BJ (cell line): Measurements from ENCODE around the gene RPS6KC1. TPM values are rescaled to one million over a fixed set of nuclear protein-coding genes. Genes with fewer than 3 reads are reported as not detected.

ENCODE experiments used
- CTCF ChIA-PET: fragments of 350-600 bp; formaldehyde crosslinking; extraction: SDS; loops from one replicate; lab custom pipeline; 2021; ENCODE audit warnings: antibody characterized with exemption, inconsistent platforms; lab: Yijun Ruan, JAX
- POLR2A ChIA-PET: fragments of 300-600 bp; sonication (Branson Sonifier 250); formaldehyde crosslinking; extraction: SDS; loops from one replicate; lab custom pipeline; 2021; ENCODE audit warnings: antibody characterized with exemption; lab: Charles Lee
- DNase-seq: peaks from one replicate; pipeline ENCODE4 v3.0.0-alpha.2; 2011; ENCODE audit warnings: low read depth
- H3K27me3 ChIP-seq: 2 replicates; pipeline ENCODE4 v1.6.0; 2011; ENCODE audit warnings: low read length; ENCODE audit not compliant: control insufficient read depth, insufficient read depth
- H3K36me3 ChIP-seq: 2 replicates; pipeline ENCODE4 v1.5.1; 2011; ENCODE audit warnings: low read length; ENCODE audit not compliant: control insufficient read depth, insufficient read depth
- H3K4me3 ChIP-seq: 2 replicates; pipeline ENCODE4 v1.5.1; 2011; ENCODE audit warnings: low read depth, mild to moderate bottlenecking, control low read depth, low read length
- CTCF ChIP-seq: IDR thresholded peaks from 2 replicates; pipeline ENCODE4 v1.5.1; 2011; ENCODE audit warnings: low read depth, mild to moderate bottlenecking, control low read depth, inconsistent platforms, low read length, moderate library complexity; ENCODE audit not compliant: insufficient read depth
- polyA plus RNA-seq: library from polyadenylated mRNA; depleted of rRNA; stranded (reverse); fragments of >200 nt; gene quantifications from 2 replicates; pipeline ENCODE4 v1.2.3, GENCODE V29; 2011

Gene RPS6KC1
- polyA plus RNA-seq, 1 experiment = 6.7 TPM

GRCh38 chr1:213245260-213245910, 194.3 kb downstream of the RPS6KC1 start:
- ChIA-PET CTCF (interaction anchor here (0.6 to 2.0 kb wide), 4 partner anchors 11 to 993 kb away, joined by 3 to 11 read pairs (median 4); no protein-coding TSS in a partner anchor), POLR2A (no interaction called here)
- H3K36me3 ChIP-seq = no peaks in the 10 kb centered on the region

GRCh38 chr1:213247038-213247437, 196.0 kb downstream of the RPS6KC1 start:
- no peak overlapping the region for H3K4me3 ChIP-seq
- no peaks in the 10 kb centered on the region for H3K27me3 ChIP-seq
- no peak for TF ChIP-seq CTCF
- CTCF ChIA-PET = no interaction called here
- no peaks in the 10 kb centered on the region; the same call in 1 of the 2 replicates for H3K36me3 ChIP-seq
- DNase-seq = no peak
- POLR2A ChIA-PET = no interaction called here

More at GRCh38 chr1:213245260-213245910, 194.3 kb downstream of the RPS6KC1 start:
- Histone ChIP-seq H3K27me3 (no peaks in the 10 kb centered on the region), H3K4me3 (no peak overlapping the region)
- no peak for DNase-seq
- TF ChIP-seq CTCF = no peak

- no peak for DNase-seq
- no peaks in the 10 kb centered on the region for H3K27me3 ChIP-seq
- no peak for TF ChIP-seq CTCF
- POLR2A ChIA-PET = no interaction called here
- CTCF ChIA-PET = no interaction called here
- H3K36me3 ChIP-seq = no peaks in the 10 kb centered on the region; the same call in 1 of the 2 replicates
- no peak overlapping the region for H3K4me3 ChIP-seq
These were observed 198.4 kb downstream of the RPS6KC1 start for GRCh38 chr1:213249395-213249794.

GRCh38 chr1:213250041-213250440, 199.0 kb downstream of the RPS6KC1 start:
- Histone ChIP-seq H3K4me3 (no peak overlapping the region), H3K36me3 (no peaks in the 10 kb centered on the region; the same call in 1 of the 2 replicates), H3K27me3 (no peaks in the 10 kb centered on the region)
- DNase-seq = no peak
- CTCF ChIA-PET = no interaction called here
- no peak for TF ChIP-seq CTCF
- POLR2A ChIA-PET = no interaction called here

GRCh38 chr1:213250446-213250845, 199.4 kb downstream of the RPS6KC1 start:
- DNase-seq = no peak
- Histone ChIP-seq H3K4me3 (no peak overlapping the region), H3K36me3 (no peaks in the 10 kb centered on the region; the same call in 1 of the 2 replicates), H3K27me3 (no peaks in the 10 kb centered on the region)
- TF ChIP-seq CTCF = no peak
- CTCF ChIA-PET = no interaction called here
- POLR2A ChIA-PET = no interaction called here
